Amniotic stem cell (primary cell): Measurements from ENCODE around the gene EHBP1L1.

Experiments
- DNase-seq: peaks from one replicate; lab custom pipeline; 2025; lab: John Stamatoyannopoulos, UW

The EHBP1L1 gene

GRCh38 chr11:65546217-65546958 is 29.5 kb upstream of the EHBP1L1 start:
- no peak for DNase-seq

GRCh38 chr11:65547446-65548125 is 28.3 kb upstream of the EHBP1L1 start:
- DNase-seq = no peak

- no peak for DNase-seq
These were observed 27.5 kb upstream of the EHBP1L1 start for GRCh38 chr11:65548395-65548794.

GRCh38 chr11:65549096-65549495 is 26.8 kb upstream of the EHBP1L1 start:
- DNase-seq = no peak

DNA sequence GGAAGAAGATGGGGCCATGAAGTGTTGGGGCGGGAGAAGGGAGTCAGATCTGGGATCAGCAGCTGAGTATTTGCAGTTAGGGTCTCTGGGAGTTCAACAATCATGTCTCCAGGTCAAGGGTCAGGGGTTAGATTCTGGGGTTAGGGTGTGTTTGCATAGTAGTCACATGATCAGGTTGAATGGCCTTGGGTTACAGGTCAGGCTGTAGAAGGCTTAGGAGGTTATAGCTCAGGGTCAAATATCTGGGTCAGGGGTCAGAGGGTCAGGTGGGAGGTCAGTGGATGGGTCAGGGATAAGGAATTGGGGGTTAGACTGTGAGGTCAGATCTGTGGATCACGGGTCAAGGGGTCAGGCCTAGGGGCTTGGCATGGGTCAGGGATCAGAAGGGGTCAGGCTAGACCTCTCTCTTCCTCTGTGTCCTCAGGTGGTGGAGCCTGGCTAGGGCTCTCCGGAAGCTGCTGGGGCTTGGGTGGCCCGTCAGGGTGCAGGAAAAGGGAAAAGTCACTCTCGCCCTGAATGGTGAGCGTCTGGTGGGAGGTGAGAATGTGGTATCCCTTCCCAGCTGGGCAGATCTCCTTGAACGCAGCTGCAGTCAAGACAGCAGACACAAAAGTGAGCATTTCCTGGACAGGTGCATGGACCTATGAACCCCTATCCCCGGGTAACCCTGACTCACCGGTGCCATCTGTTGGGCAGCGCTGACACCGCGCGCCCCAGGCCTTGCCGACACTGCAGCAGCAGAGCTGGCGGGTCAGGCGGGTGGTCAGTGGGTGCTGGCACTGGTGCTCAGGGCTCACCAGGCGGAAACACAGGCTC is 24.1 kb upstream of the EHBP1L1 start:
- DNase-seq = no peak

DNA sequence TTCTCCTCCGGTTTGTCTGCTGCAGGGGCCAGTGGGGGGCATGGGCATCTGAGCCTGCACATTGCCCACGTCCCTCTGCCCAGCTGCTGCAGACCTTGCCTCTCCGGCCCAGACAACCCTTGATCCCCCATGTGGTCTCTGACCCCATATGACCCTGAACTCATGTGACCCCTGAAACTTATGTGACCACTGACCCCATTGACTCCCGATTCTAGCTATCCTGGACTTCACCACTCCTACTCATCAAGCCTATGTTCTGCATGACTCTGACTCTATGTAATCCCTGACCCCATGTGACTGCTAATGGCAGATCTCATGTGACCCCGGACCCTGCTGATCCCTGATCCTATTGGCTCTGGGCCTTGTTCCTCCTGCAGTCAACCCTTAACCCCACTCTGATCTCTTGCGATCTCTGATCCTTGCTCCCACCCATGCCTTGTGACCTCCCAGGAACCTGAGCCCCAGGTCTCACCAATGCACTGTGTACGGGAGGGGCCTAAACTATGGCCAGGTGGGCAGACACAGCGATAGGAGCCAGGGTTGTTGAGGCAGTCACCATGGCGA is 23.4 kb upstream of the EHBP1L1 start:
- no peak for DNase-seq

DNA sequence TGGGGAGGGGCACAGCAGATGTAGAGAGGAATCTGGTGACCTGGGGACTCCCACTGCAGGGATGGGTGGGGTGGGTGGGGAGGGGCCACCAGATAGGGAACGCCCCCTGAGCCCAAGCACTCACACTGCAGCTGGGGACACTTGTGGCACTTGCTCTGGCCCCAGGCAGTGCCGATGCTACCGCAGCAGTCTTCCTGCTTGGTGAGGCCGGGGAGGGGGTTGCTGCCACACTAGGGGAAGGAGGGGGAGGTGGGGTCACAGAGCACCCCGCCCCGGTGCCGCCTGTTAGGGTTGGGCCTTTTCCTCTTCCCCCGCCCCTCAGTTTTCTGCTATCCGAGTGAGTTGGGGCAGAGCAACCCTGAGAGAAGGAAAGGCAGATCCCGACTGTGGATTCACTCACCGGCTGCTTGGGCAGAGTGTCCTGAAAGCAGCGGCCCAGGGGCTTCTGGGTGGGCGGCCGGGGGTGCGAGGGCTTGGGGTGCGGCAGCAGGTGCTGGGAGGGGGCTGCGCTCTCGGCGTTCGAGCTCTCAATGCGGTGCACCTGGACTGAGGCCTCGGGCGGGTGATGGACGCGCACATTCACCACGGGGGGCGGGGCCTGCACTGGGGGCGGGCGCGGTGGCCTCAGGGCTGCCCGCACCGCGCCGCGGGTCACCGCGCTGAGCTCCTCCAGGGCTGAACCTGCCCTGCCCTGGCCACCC is 22.4 kb upstream of the EHBP1L1 start:
- DNase-seq = no peak

- DNase-seq = no peak
These were observed 21.6 kb upstream of the EHBP1L1 start for GRCh38 chr11:65554057-65554818.

GRCh38 chr11:65554842-65555430 is 20.9 kb upstream of the EHBP1L1 start:
- no peak for DNase-seq

DNA sequence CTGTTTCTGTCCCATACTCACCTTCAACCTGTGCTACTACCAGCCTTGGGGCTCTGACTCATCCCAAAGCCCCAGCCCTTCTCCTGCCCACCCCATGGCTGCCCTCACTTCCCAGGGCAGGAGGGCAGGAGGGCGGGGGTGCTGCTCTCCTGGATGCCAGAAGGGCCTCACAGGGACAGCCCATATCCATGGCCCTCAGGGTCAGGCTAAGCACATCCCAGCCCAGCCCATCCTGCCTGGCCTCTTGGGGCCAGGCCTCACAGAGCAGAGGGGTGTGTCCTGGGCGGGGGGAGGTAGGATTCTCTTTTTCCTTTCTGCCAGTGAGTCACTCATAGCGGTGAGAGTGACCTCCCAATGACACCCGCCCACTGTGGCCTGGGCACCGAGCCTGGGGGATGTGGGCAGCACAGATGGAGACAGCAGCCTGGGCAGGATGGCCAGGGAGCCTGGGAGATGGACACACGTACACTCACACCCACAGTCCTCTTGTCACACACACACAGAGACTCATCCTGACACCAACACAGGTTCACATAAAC is 20.1 kb upstream of the EHBP1L1 start:
- DNase-seq = peak; percentile 65

GRCh38 chr11:65556470-65557279 is 19.2 kb upstream of the EHBP1L1 start:
- DNase-seq = no peak

DNA sequence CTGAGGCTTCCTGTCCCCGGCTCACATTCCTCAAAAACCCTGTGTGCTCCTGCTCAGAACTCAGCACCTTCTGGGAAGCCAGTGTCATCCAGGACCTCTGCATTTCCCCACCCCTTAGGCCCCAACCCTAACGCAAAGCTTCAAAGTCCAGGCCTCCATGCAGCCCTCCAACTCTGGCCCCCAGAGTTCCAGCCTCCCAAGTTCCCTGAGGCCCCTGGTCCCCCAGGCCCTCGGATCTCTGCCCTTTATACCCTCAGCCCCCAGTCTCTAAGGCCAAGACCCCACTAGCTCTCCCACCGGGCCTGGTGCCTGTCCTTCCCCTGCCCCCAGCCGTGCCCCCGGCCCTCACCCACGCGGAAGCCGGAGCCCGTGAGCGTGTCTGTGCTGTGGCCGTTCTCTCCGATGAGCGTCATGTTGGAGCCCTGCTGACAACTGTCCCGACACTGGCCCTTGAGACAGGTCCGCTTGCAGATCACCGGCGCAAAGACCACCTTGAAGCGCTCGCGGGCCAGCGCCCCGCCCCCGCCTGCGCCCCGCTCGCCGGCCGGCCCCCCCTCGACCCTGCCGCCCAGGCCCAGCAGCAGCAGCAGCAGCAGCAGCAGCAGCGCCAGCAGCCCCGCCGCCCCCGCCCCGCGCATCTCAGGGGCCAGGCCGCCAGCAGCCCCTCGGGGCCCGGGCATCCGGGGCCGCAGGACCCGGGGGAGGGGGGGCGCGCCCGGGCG is 18.4 kb upstream of the EHBP1L1 start:
- DNase-seq = no peak

DNA sequence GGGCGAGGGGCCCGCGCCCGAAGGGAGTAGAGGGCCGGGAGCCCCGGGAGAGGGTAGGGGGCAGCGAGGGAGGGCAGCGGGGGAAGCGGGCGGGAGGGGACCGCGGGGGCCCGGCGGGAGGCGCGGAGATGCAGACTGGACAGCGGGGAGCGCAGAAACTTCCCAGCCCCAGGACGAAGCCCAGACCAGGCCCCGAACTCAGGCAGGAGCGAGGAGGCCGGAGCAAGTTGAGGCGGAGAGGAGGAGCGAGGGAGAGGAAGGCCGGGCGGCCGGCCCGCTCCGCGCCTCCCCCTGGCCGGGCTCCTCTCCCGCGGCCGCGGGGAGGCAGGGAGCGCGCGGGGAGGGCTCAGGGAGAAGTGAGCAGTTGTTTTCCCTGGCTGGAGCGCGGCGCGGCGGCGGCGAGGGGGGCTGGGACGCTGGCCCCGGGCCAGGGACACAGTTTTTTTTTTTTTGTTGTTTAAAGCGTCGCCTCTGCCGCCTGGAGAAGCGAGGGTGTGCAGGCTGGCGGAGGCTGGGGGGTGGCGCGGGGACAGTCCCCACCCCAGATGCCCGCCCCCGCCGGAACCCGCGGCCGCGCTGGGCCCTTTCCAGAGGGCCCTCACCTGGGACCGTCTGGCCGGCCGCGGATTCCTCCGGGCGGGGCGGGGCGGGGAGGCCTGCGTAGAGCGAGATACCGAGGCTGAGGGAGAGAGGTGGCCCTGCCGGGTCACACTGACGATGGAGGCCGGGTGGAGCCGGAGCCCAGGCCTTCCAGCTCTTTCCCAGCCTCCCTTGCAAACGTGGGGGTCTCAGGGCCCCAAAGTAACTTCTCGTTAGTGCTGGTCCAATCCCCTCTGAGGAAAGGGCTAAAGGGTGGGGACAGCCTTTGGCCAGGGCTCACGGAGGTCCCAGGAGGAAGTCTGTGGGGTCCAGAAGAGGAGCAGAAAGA is 17.6 kb upstream of the EHBP1L1 start, which contains the start of gene LTBP3:
Gene LTBP3 (minus strand): TSS at position 358 of the 928 bp plus-strand sequence. CDS start 400 bp downstream, outside the sequence.
- no peak for DNase-seq

DNA sequence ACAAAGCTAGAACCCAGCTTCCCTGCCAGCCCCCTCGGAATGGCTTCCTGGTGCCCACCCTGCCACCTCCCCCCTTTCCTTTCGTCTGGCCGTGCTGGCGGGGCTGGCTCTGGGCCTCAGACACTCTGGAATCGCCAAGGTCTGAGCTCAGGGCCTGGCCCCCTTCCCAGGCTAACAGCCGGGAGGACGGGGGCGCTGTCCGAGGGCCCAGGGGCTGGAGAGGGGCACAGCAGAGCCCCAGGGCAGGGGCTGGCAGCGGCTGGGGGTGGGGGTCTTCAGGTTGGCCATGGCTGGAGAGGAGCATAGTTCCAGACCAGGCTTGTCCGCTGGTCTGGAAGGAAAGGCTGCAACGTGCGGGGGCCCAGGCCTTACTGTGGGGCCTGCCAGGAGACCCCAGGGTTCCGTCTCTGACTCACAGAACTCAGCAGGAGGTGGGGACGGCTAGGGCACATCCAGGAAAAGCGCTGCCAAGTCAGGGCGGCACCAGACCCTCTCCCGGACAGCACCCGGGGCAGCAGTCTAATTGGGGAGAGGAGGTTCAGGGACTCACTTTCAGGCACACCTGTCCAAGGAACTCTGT is 16.8 kb upstream of the EHBP1L1 start:
- no peak for DNase-seq

DNA sequence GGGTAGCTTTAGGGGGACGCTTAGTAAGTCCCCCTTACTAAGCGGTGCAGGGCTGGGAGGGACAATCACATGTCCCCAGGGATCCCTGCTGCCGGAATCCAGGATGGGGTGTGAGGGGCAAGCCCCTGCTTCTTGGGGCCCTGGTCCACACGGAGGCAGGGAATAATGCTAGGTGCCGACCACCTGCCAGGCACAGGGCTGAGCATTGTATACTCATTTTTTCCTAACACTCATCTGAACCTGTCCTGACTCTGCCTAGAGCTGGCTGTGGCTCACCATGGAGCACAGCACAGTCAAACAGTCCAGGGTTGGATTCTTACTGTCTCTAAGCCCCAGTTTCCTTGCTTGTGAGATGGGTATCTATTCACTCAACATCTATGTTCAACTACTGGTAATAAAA is 16.3 kb upstream of the EHBP1L1 start:
- no peak for DNase-seq

DNA sequence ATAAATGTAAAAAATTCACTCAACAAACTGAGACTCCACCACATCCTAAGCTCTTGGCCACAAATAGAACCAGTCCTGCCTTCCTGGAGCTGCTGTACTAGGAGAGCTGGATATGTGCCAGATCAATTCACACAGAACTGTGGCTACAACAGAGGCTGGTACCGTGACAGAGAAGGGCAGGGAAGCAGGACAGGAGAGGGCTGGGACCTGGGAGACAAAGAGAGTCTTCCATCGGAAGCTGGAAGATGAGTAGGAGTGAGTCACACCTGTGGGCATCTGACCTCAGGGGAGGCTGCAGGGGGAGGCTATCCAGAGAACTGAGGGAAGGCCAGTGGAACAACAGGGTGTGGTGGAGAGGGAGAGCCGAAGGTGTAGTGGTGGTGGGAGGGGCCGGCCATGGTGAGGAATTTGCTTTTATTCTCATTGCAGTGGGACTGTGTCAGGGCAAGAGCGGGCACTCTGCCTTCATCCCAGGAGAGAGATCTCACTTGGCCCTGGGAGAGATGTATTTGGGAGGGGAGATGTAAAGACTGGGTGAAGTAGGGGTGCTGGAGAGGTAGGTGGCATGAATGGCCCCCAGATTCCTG is 15.8 kb upstream of the EHBP1L1 start:
- DNase-seq = no peak
